WTC11 (cell line): Measurements from ENCODE around the gene PHACTR2. TPM values are rescaled to one million over a fixed set of nuclear protein-coding genes. Genes with fewer than 3 reads are reported as not detected.

Experiments
- ATAC-seq: fragments of 200-7000 bp; cut with Tn5 transposase; 2 replicates; pipeline ENCODE4 v1.10.0; 2021; ENCODE audit warnings: mild to moderate bottlenecking, moderate library complexity
- CTCF ChIA-PET: fragments of 300-600 bp; sonication (Branson Sonifier 250); formaldehyde crosslinking; loops from one replicate; lab custom pipeline; 2021; ENCODE audit warnings: antibody characterized with exemption; lab: Charles Lee
- POLR2A ChIA-PET: fragments of 350-600 bp; sonication (Branson Sonifier 250); formaldehyde crosslinking; loops from one replicate; lab custom pipeline; 2021; ENCODE audit warnings: antibody characterized with exemption; lab: Charles Lee
- DNase-seq: peaks from one replicate; pipeline ENCODE4 v3.0.0; 2021; ENCODE audit warnings: low spot score
- H3K27ac Mint-ChIP-seq: 2 replicates; pipeline ENCODE4 v1.8.0; 2021; ENCODE audit warnings: mixed read lengths
- H3K27me3 Mint-ChIP-seq: 2 replicates; pipeline ENCODE4 v1.8.0; 2021; ENCODE audit warnings: low read depth, mild to moderate bottlenecking, moderate library complexity, mixed read lengths
- H3K36me3 Mint-ChIP-seq: 2 replicates; pipeline ENCODE4 v1.8.0; 2021; ENCODE audit warnings: mixed read lengths
- H3K4me1 Mint-ChIP-seq: 2 replicates; pipeline ENCODE4 v1.8.0; 2022; ENCODE audit warnings: mixed read lengths
- H3K4me3 Mint-ChIP-seq: 2 replicates; pipeline ENCODE4 v1.8.0; 2021; ENCODE audit warnings: mild to moderate bottlenecking, moderate library complexity, mixed read lengths
- H3K9me3 Mint-ChIP-seq: 2 replicates; pipeline ENCODE4 v1.8.0; 2021; ENCODE audit warnings: mixed read lengths
- ATF6 ChIP-seq: sonication (generic); formaldehyde crosslinking; IDR thresholded peaks from 2 replicates; pipeline ENCODE4 v1.8.1; 2023; ENCODE audit warnings: mild to moderate bottlenecking, missing genetic modification reagents
- E2F1 ChIP-seq: sonication (generic); formaldehyde crosslinking; IDR thresholded peaks from 2 replicates; pipeline ENCODE4 v1.8.0; 2022; ENCODE audit warnings: mild to moderate bottlenecking, missing genetic modification reagents
- ELF4 ChIP-seq: sonication (generic); formaldehyde crosslinking; IDR thresholded peaks from 2 replicates; pipeline ENCODE4 v1.8.1; 2022; ENCODE audit warnings: low read depth, mild to moderate bottlenecking, moderate library complexity, missing genetic modification reagents
- FOXK1 ChIP-seq: sonication (generic); formaldehyde crosslinking; IDR thresholded peaks from 2 replicates; pipeline ENCODE4 v1.8.0; 2022; ENCODE audit warnings: mild to moderate bottlenecking, moderate library complexity, missing genetic modification reagents
- GABPB1 ChIP-seq: sonication (generic); formaldehyde crosslinking; IDR thresholded peaks from 2 replicates; pipeline ENCODE4 v1.8.1; 2023; ENCODE audit warnings: mild to moderate bottlenecking, missing genetic modification reagents
- HMGXB4 ChIP-seq: sonication (generic); formaldehyde crosslinking; IDR thresholded peaks from 2 replicates; pipeline ENCODE4 v1.8.1; 2023; ENCODE audit warnings: mild to moderate bottlenecking, moderate library complexity, missing genetic modification reagents
- IRF2 ChIP-seq: sonication (generic); formaldehyde crosslinking; IDR thresholded peaks from 2 replicates; pipeline ENCODE4 v1.8.0; 2022; ENCODE audit warnings: low read depth, missing genetic modification reagents, borderline replicate concordance
- JUN ChIP-seq: sonication (generic); formaldehyde crosslinking; IDR thresholded peaks from 2 replicates; pipeline ENCODE4 v1.8.0; 2023; ENCODE audit warnings: mild to moderate bottlenecking, missing genetic modification reagents
- NFYB ChIP-seq: sonication (generic); formaldehyde crosslinking; conservative IDR thresholded peaks from 2 replicates; pipeline ENCODE4 v1.8.0; 2022; ENCODE audit warnings: low read depth, missing genetic modification reagents
- RELA ChIP-seq: sonication (generic); formaldehyde crosslinking; IDR thresholded peaks from 2 replicates; pipeline ENCODE4 v1.8.1; 2022; ENCODE audit warnings: missing genetic modification reagents, mild to moderate bottlenecking, borderline replicate concordance
- SP1 ChIP-seq: sonication (generic); formaldehyde crosslinking; conservative IDR thresholded peaks from 2 replicates; pipeline ENCODE4 v1.8.1; 2022; ENCODE audit warnings: missing genetic modification reagents
- USF2 ChIP-seq: sonication (generic); formaldehyde crosslinking; IDR thresholded peaks from 2 replicates; pipeline ENCODE4 v1.8.1; 2023; ENCODE audit warnings: mild to moderate bottlenecking, missing genetic modification reagents, moderate library complexity
- ZBTB21 ChIP-seq: sonication (generic); formaldehyde crosslinking; IDR thresholded peaks from 2 replicates; pipeline ENCODE4 v1.8.1; 2023; ENCODE audit warnings: mild to moderate bottlenecking, missing genetic modification reagents, borderline replicate concordance
- ZBTB43 ChIP-seq: sonication (generic); formaldehyde crosslinking; IDR thresholded peaks from 2 replicates; pipeline ENCODE4 v1.8.1; 2023; ENCODE audit warnings: mild to moderate bottlenecking, missing genetic modification reagents
- ZNF219 ChIP-seq: sonication (generic); formaldehyde crosslinking; IDR thresholded peaks from 2 replicates; pipeline ENCODE4 v1.8.0; 2023; ENCODE audit warnings: missing genetic modification reagents, mild to moderate bottlenecking, borderline replicate concordance
- ZNF532 ChIP-seq: fragments of 250-450 bp; sonication (Bioruptor Pico); IDR thresholded peaks from 2 replicates; pipeline ENCODE4 v1.9.0; 2021; ENCODE audit warnings: mild to moderate bottlenecking, borderline replicate concordance
- total RNA-seq: library from RNA; stranded (reverse); gene quantifications from 3 replicates; pipeline ENCODE4 v1.2.3, GENCODE V29; 2021
- TF ChIP-seq, protein P1 (sequence below): sonication (generic); formaldehyde crosslinking; IDR thresholded peaks from 2 replicates; pipeline ENCODE4 v1.8.1; 2022; ENCODE audit warnings: low read depth, mild to moderate bottlenecking, moderate library complexity, missing genetic modification reagents, borderline replicate concordance
- TF ChIP-seq, protein P2 (sequence below): sonication (generic); formaldehyde crosslinking; IDR thresholded peaks from 2 replicates; pipeline ENCODE4 v1.8.0; 2022; ENCODE audit warnings: mild to moderate bottlenecking, missing genetic modification reagents

The PHACTR2 gene
- total RNA-seq, 1 experiment from 2014 or later = 90.5 TPM

- DNase-seq = no peak
- Mint-ChIP-seq H3K27ac (peak overlapping the region; percentile 47; the same call in 1 of the 2 replicates), H3K36me3 (peaks cover 19% of the 10 kb centered on the region), H3K9me3 (peaks cover 6% of the 10 kb centered on the region), H3K27me3 (no peaks in the 10 kb centered on the region), H3K4me1 (peaks cover 14% of the 10 kb centered on the region), H3K4me3 (no peak overlapping the region)
- no peak for ATAC-seq
- TF ChIP-seq FOXK1 (CRISPR knock-in tag) = no peak
- POLR2A ChIA-PET = no interaction called here
- CTCF ChIA-PET = no interaction called here
Measured at GRCh38 chr6:143840595-143841265, 163.0 kb downstream of the PHACTR2 start.

- H3K9me3 Mint-ChIP-seq = peaks cover 6% of the 10 kb centered on the region
- CTCF ChIA-PET = interaction anchor here (0.6 to 2.9 kb wide), 7 partner anchors 9 to 306 kb away, joined by 3 to 26 read pairs (median 5); no protein-coding TSS in a partner anchor
- H3K4me1 Mint-ChIP-seq = peaks cover 14% of the 10 kb centered on the region
- ATAC-seq = no peak
- H3K27me3 Mint-ChIP-seq = no peaks in the 10 kb centered on the region
- DNase-seq = no peak
- peak overlapping the region; percentile 98 for H3K4me3 Mint-ChIP-seq
- peaks cover 34% of the 10 kb centered on the region for H3K36me3 Mint-ChIP-seq
- POLR2A ChIA-PET = interaction anchor here (0.6 to 1.7 kb wide), 8 partner anchors 20 to 392 kb away, joined by 3 to 7 read pairs (median 3); partner anchors contain the start of genes ADAT2, FUCA2, PEX3 and PHACTR2
- TF ChIP-seq RELA (no peak), GABPB1 (CRISPR knock-in tag) (no peak), ZBTB43 (no peak), ZNF532 (CRISPR knock-in tag) (no peak), ATF6 (CRISPR knock-in tag) (no peak), SP1 (no peak), NFYB (CRISPR knock-in tag) (no peak), HMGXB4 (CRISPR knock-in tag) (no peak), ELF4 (CRISPR knock-in tag) (no peak), E2F1 (CRISPR knock-in tag) (no peak), JUN (CRISPR knock-in tag) (no peak), ZBTB21 (CRISPR knock-in tag) (no peak), ZNF219 (CRISPR knock-in tag) (no peak), IRF2 (CRISPR knock-in tag) (no peak), USF2 (CRISPR knock-in tag) (no peak)
- TF ChIP-seq, protein P1, sequence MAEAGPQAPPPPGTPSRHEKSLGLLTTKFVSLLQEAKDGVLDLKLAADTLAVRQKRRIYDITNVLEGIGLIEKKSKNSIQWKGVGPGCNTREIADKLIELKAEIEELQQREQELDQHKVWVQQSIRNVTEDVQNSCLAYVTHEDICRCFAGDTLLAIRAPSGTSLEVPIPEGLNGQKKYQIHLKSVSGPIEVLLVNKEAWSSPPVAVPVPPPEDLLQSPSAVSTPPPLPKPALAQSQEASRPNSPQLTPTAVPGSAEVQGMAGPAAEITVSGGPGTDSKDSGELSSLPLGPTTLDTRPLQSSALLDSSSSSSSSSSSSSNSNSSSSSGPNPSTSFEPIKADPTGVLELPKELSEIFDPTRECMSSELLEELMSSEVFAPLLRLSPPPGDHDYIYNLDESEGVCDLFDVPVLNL (CRISPR knock-in tag) = no peak
- TF ChIP-seq, protein P2, sequence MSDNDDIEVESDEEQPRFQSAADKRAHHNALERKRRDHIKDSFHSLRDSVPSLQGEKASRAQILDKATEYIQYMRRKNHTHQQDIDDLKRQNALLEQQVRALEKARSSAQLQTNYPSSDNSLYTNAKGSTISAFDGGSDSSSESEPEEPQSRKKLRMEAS (CRISPR knock-in tag) = no peak
- H3K27ac Mint-ChIP-seq = peak overlapping the region; percentile 96
Measured at GRCh38 chr6:143842461-143842901, 164.7 kb downstream of the PHACTR2 start.
